ENCODE results near the gene RPS6KB2. TPM values are rescaled to one million over a fixed set of nuclear protein-coding genes. Genes with fewer than 3 reads are reported as not detected.
"Not testable (repeated sequence)": the region's sequence is repeated elsewhere in the genome, so short reads cannot be mapped to it uniquely, and the experiment has no call there.

RPS6KB2 gene
- total RNA-seq, 1 experiment from 2014 or later, result 77.9 TPM

- Histone ChIP-seq H3K27me3 (no peaks in the 10 kb centered on the region), H3K4me3 (no peak overlapping the region), H3K36me3 (no peaks in the 10 kb centered on the region), H3K9me3 (no peaks in the 10 kb centered on the region)
- peak; percentile 85 for DNase-seq
These were observed 9.6 kb upstream of the RPS6KB2 start for GRCh38 chr11:67418476-67419281.

GRCh38 chr11:67419325-67420049, 8.8 kb upstream of the RPS6KB2 start:
- Histone ChIP-seq H3K36me3 (no peaks in the 10 kb centered on the region), H3K27me3 (no peaks in the 10 kb centered on the region), H3K4me3 (no peak overlapping the region), H3K9me3 (no peaks in the 10 kb centered on the region)
- no peak for DNase-seq

GRCh38 chr11:67420147-67420645, 8.1 kb upstream of the RPS6KB2 start:
- Histone ChIP-seq H3K4me3 (peak overlapping the region; percentile 35), H3K9me3 (no peaks in the 10 kb centered on the region), H3K36me3 (no peaks in the 10 kb centered on the region), H3K27me3 (no peaks in the 10 kb centered on the region)
- DNase-seq, result no peak

GRCh38 chr11:67420646-67421429, 7.5 kb upstream of the RPS6KB2 start:
- Histone ChIP-seq H3K36me3 (no peaks in the 10 kb centered on the region), H3K4me3 (peak overlapping the region; percentile 35), H3K27me3 (no peaks in the 10 kb centered on the region), H3K9me3 (no peaks in the 10 kb centered on the region)
- peak; percentile 89 for DNase-seq

GRCh38 chr11:67421430-67422031, 6.8 kb upstream of the RPS6KB2 start:
- no peaks in the 10 kb centered on the region for H3K36me3 ChIP-seq
- DNase-seq, result no peak
- no peaks in the 10 kb centered on the region for H3K27me3 ChIP-seq
- no peaks in the 10 kb centered on the region for H3K9me3 ChIP-seq
- peak overlapping the region; percentile 35 for H3K4me3 ChIP-seq

- H3K36me3 ChIP-seq, result no peaks in the 10 kb centered on the region
- no peaks in the 10 kb centered on the region for H3K27me3 ChIP-seq
- no peak overlapping the region for H3K4me3 ChIP-seq
- DNase-seq, result no peak
- no peaks in the 10 kb centered on the region for H3K9me3 ChIP-seq
These were observed 5.4 kb upstream of the RPS6KB2 start for GRCh38 chr11:67422891-67423290.

GRCh38 chr11:67423466-67423865, 4.8 kb upstream of the RPS6KB2 start:
- Histone ChIP-seq H3K27me3 (no peaks in the 10 kb centered on the region), H3K9me3 (no peaks in the 10 kb centered on the region), H3K4me3 (no peak overlapping the region), H3K36me3 (no peaks in the 10 kb centered on the region)
- no peak for DNase-seq

GRCh38 chr11:67423891-67424613, 4.2 kb upstream of the RPS6KB2 start:
- no peaks in the 10 kb centered on the region for H3K9me3 ChIP-seq
- no peak overlapping the region for H3K4me3 ChIP-seq
- no peaks in the 10 kb centered on the region for H3K27me3 ChIP-seq
- no peaks in the 10 kb centered on the region for H3K36me3 ChIP-seq
- no peak for DNase-seq

- peak overlapping the region; percentile 88 for H3K4me3 ChIP-seq
- not testable (repeated sequence) for DNase-seq, H3K9me3 ChIP-seq, H3K27me3 ChIP-seq
- peaks cover 26% of the 10 kb centered on the region for H3K36me3 ChIP-seq
These were observed 882 bp upstream of the RPS6KB2 start for GRCh38 chr11:67427364-67427859.

GRCh38 chr11:67429038-67429668, 859 bp downstream of the RPS6KB2 start:
- H3K36me3 ChIP-seq, result peaks cover 37% of the 10 kb centered on the region
- peak overlapping the region; percentile 88 for H3K4me3 ChIP-seq
- no peaks in the 10 kb centered on the region for H3K27me3 ChIP-seq
- H3K9me3 ChIP-seq, result no peaks in the 10 kb centered on the region
- DNase-seq, result no peak

- H3K4me3 ChIP-seq, result peak overlapping the region; percentile 88
- no peaks in the 10 kb centered on the region for H3K27me3 ChIP-seq
- peaks cover 38% of the 10 kb centered on the region for H3K36me3 ChIP-seq
- H3K9me3 ChIP-seq, result no peaks in the 10 kb centered on the region
- no peak for DNase-seq
These were observed 1.4 kb downstream of the RPS6KB2 start for GRCh38 chr11:67429722-67430121.

GRCh38 chr11:67431346-67432249, 3.3 kb downstream of the RPS6KB2 start:
- Histone ChIP-seq H3K27me3 (no peaks in the 10 kb centered on the region), H3K9me3 (no peaks in the 10 kb centered on the region), H3K36me3 (peaks cover 45% of the 10 kb centered on the region), H3K4me3 (no peak overlapping the region)
- DNase-seq, result no peak

- Histone ChIP-seq H3K27me3 (no peaks in the 10 kb centered on the region), H3K36me3 (peaks cover 47% of the 10 kb centered on the region), H3K4me3 (no peak overlapping the region), H3K9me3 (no peaks in the 10 kb centered on the region)
- DNase-seq, result no peak
These were observed 4.5 kb downstream of the RPS6KB2 start for GRCh38 chr11:67432655-67433349.

Measured in MG63 (cell line).